Fibroblast of lung (primary cell): ENCODE data around the gene BEST4. TPM values are rescaled to one million over a fixed set of nuclear protein-coding genes. Genes with fewer than 3 reads are reported as not detected.
"Not testable (repeated sequence)": the region's sequence is repeated elsewhere in the genome, so short reads cannot be mapped to it uniquely, and the experiment has no call there.

Source experiments
- DNase-seq, 2 donors: peaks; one replicate each; pipeline versions ENCODE4 v3.0.0 to v3.0.0-alpha.2; 2010; ENCODE audit warnings: low read depth in 2 of 2
- H2AFZ ChIP-seq: 2 replicates; pipeline ENCODE4 v1.5.1; 2012; ENCODE audit warnings: low read length, control low read depth, inconsistent platforms
- H3K27ac ChIP-seq: 2 replicates; pipeline ENCODE4 v1.5.1; 2011; ENCODE audit warnings: low read length, control low read depth; ENCODE audit not compliant: insufficient read depth
- H3K27me3 ChIP-seq: 2 replicates; pipeline ENCODE4 v1.5.1; 2011; ENCODE audit warnings: mild to moderate bottlenecking, low read length; ENCODE audit not compliant: control insufficient read depth, insufficient read depth
- H3K36me3 ChIP-seq: 2 replicates; pipeline ENCODE4 v1.5.1; 2011; ENCODE audit warnings: low read length; ENCODE audit not compliant: control insufficient read depth, insufficient read depth
- H3K4me1 ChIP-seq: 2 replicates; pipeline ENCODE4 v1.5.1; 2011; ENCODE audit warnings: low read length; ENCODE audit not compliant: control insufficient read depth, insufficient read depth; ENCODE audit errors: extremely low read depth
- H3K4me2 ChIP-seq: 2 replicates; pipeline ENCODE4 v1.5.1; 2011; ENCODE audit warnings: low read length, control low read depth; ENCODE audit not compliant: insufficient read depth; ENCODE audit errors: extremely low read depth
- H3K4me3 ChIP-seq, 4 experiments: fragments of 200-600 bp in 1 of 4; sonication (generic) in 1 of 4; replicated peaks in 1 of 4; 2 replicates each; pipeline ENCODE4 v1.5.1; 2011 to 2016; ENCODE audit warnings: low read length in 4 of 4, low read depth in 3 of 4, mild to moderate bottlenecking in 3 of 4, control low read depth in 2 of 4, inconsistent platforms in 1 of 4, mixed read lengths in 1 of 4; ENCODE audit not compliant: insufficient read depth in 1 of 4; ENCODE audit errors: control extremely low read depth in 1 of 4
- H3K79me2 ChIP-seq: 2 replicates; pipeline ENCODE4 v1.5.1; 2012; ENCODE audit warnings: mild to moderate bottlenecking, low read length, inconsistent platforms; ENCODE audit not compliant: control insufficient read depth, insufficient read depth
- H3K9ac ChIP-seq: 2 replicates; pipeline ENCODE4 v1.5.1; 2011; ENCODE audit warnings: mild to moderate bottlenecking, low read length, control low read depth; ENCODE audit not compliant: insufficient read depth
- H3K9me3 ChIP-seq: 2 replicates; pipeline ENCODE4 v1.5.1; 2012; ENCODE audit warnings: low read depth, low read length; ENCODE audit not compliant: control insufficient read depth, insufficient read depth
- H4K20me1 ChIP-seq: 2 replicates; pipeline ENCODE4 v1.5.1; 2011; ENCODE audit warnings: low read length; ENCODE audit not compliant: control insufficient read depth, insufficient read depth; ENCODE audit errors: extremely low read depth
- CTCF ChIP-seq, 2 donors: IDR thresholded peaks in 1 of 2; conservative IDR thresholded peaks in 1 of 2; 1 replicate in 1 of 2; 2 replicates in 1 of 2; pipeline ENCODE4 v1.5.1; 2011 to 2012; ENCODE audit warnings: low read length in 2 of 2, control low read depth in 1 of 2, inconsistent platforms in 1 of 2, low read depth in 1 of 2, mild to moderate bottlenecking in 1 of 2
- EZH2 ChIP-seq: IDR thresholded peaks from 2 replicates; pipeline ENCODE4 v1.5.1; 2012; ENCODE audit warnings: low read length, control low read depth, mild to moderate bottlenecking; ENCODE audit errors: missing control alignments
- polyA plus RNA-seq, 2 donors: library from polyadenylated mRNA; depleted of rRNA in 1 of 2; stranded (reverse) in 1 of 2; unstranded in 1 of 2; fragments of >200 nt; gene quantifications; 2 replicates each; pipeline ENCODE4 v1.2.1, GENCODE V29; 2011 to 2012; ENCODE audit warnings: missing spikeins in 1 of 2
- total RNA-seq: library from RNA; depleted of rRNA; stranded (reverse); fragments of >200 nt; gene quantifications from 2 replicates; pipeline ENCODE4 v1.2.1, GENCODE V29; 2014

Gene BEST4
- total and polyA plus RNA-seq, 2 donors (not counting 1 experiment from before 2014, with no cell fraction given), result 0.10 to 0.17 TPM

GRCh38 chr1:44798481-44799365 is 10.8 kb upstream of the BEST4 start:
- H3K36me3 ChIP-seq, result peaks cover 17% of the 10 kb centered on the region
- no peak for DNase-seq
- no peaks in the 10 kb centered on the region for H4K20me1 ChIP-seq
- H2AFZ ChIP-seq, result no peak overlapping the region
- H3K9me3 ChIP-seq, result no peaks in the 10 kb centered on the region
- H3K4me3 ChIP-seq, result no peak overlapping the region
- H3K79me2 ChIP-seq, result peaks cover 32% of the 10 kb centered on the region
- no peaks in the 10 kb centered on the region for H3K27me3 ChIP-seq
- H3K27ac ChIP-seq, result no peak overlapping the region
- H3K4me1 ChIP-seq, result peaks cover 17% of the 10 kb centered on the region
- no peak overlapping the region for H3K4me2 ChIP-seq
- no peak overlapping the region for H3K9ac ChIP-seq
- no peak for TF ChIP-seq EZH2
- TF ChIP-seq CTCF (conservative IDR thresholded peaks at IDR 0.05 in 1 of 2, IDR thresholded peaks at IDR 0.05 in 1 of 2; ENCODE audit: low read depth in 1 of 2, low read length in 2 of 2), result no peak

GRCh38 chr1:44797886-44798285 is 9.9 kb upstream of the BEST4 start:
- H3K9me3 ChIP-seq, H3K4me3 ChIP-seq, DNase-seq, H3K27me3 ChIP-seq, H3K4me2 ChIP-seq, H3K36me3 ChIP-seq, H2AFZ ChIP-seq, H3K9ac ChIP-seq, H4K20me1 ChIP-seq, H3K27ac ChIP-seq: not testable (repeated sequence)
- H3K79me2 ChIP-seq, result peaks cover 24% of the 10 kb centered on the region
- H3K4me1 ChIP-seq, result peaks cover 11% of the 10 kb centered on the region

- no peak overlapping the region for H3K9ac ChIP-seq
- H3K4me3 ChIP-seq, result no peak overlapping the region
- H3K4me2 ChIP-seq, result no peak overlapping the region
- H3K27ac ChIP-seq, result no peak overlapping the region
- no peaks in the 10 kb centered on the region for H3K9me3 ChIP-seq
- H3K79me2 ChIP-seq, result no peaks in the 10 kb centered on the region
- H3K36me3 ChIP-seq, result no peaks in the 10 kb centered on the region
- DNase-seq, result no peak
- H3K27me3 ChIP-seq, result no peaks in the 10 kb centered on the region
- TF ChIP-seq CTCF (conservative IDR thresholded peaks at IDR 0.05 in 1 of 2, IDR thresholded peaks at IDR 0.05 in 1 of 2; ENCODE audit: low read depth in 1 of 2, low read length in 2 of 2), result no peak
- no peak for TF ChIP-seq EZH2
- no peaks in the 10 kb centered on the region for H4K20me1 ChIP-seq
- no peak overlapping the region for H2AFZ ChIP-seq
- no peaks in the 10 kb centered on the region for H3K4me1 ChIP-seq
Observed at GRCh38 chr1:44792736-44793502, 4.9 kb upstream of the BEST4 start.
